ENCODE data around the gene MASP2. TPM values are rescaled to one million over a fixed set of nuclear protein-coding genes. Genes with fewer than 3 reads are reported as not detected.
"Not testable (repeated sequence)": the region's sequence is repeated elsewhere in the genome, so short reads cannot be mapped to it uniquely, and the experiment has no call there.

The MASP2 gene
- total RNA-seq, 1 experiment from 2014 or later: 0.25 TPM

- TF ChIP-seq CTCF (IDR thresholded peaks at IDR 0.05 in 2 of 3, conservative IDR thresholded peaks at IDR 0.05 in 1 of 3; ENCODE audit: borderline replicate concordance in 1 of 3, insufficient read depth in 1 of 3, low read depth in 2 of 3, low read length in 2 of 3) (no peak), SRF (IDR thresholded peaks at IDR 0.05; ENCODE audit: low read depth) (no peak), ELF1 (IDR thresholded peaks at IDR 0.05; ENCODE audit: borderline replicate concordance, low read depth) (no peak)
Observed at GRCh38 chr1:10990828-10991227, 56.2 kb downstream of the MASP2 start (continued).

- BruUV-seq (replicated peaks); H3K79me2 ChIP-seq (ENCODE audit: insufficient read depth, low read length); RAD21 ChIA-PET (ENCODE audit: low non-redundant PET in 1 of 2, low total read pairs in 2 of 2, uncharacterized antibody in 2 of 2, unreplicated experiment in 2 of 2); intact Hi-C loops (cut with micrococcal nuclease); DNase-seq (ENCODE audit: low read depth, low spot score); CTCF ChIA-PET; H4K20me1 ChIP-seq (ENCODE audit: insufficient read depth); H3K27me3 ChIP-seq (ENCODE audit: insufficient read depth, low read length); H3K36me3 ChIP-seq (ENCODE audit: control insufficient read depth in 1 of 2, insufficient read depth in 2 of 2, low read length in 2 of 2); H3K27ac ChIP-seq (ENCODE audit: low read depth, low read length); H3K4me2 ChIP-seq (ENCODE audit: low read length); H3K9me2 ChIP-seq (ENCODE audit: insufficient read depth); H3K4me1 ChIP-seq (ENCODE audit: control insufficient read depth in 1 of 2, insufficient read depth in 2 of 2, low read length in 2 of 2); H3K9me3 ChIP-seq (ENCODE audit: control insufficient read depth in 1 of 2, insufficient read depth in 1 of 2, low read depth in 1 of 2, low read length in 2 of 2); POLR2A ChIA-PET; H3K4me3 ChIP-seq (replicated peaks in 1 of 2; ENCODE audit: low read depth in 1 of 2, low read length in 2 of 2); H2AFZ ChIP-seq (ENCODE audit: low read depth, low read length, poor library complexity, severe bottlenecking); H3K9ac ChIP-seq (ENCODE audit: low read length): not testable (repeated sequence)
- peak; percentile 42; the same call in 1 of the 2 replicates for ATAC-seq
Observed at GRCh38 chr1:10989920-10990516, 57.0 kb downstream of the MASP2 start.

- H2AFZ ChIP-seq (ENCODE audit: low read depth, low read length, poor library complexity, severe bottlenecking): no peak overlapping the region
- RAD21 ChIA-PET (ENCODE audit: low non-redundant PET in 1 of 2, low total read pairs in 2 of 2, uncharacterized antibody in 2 of 2, unreplicated experiment in 2 of 2): no interaction called here
- CTCF ChIA-PET: no interaction called here
- no peak overlapping the region for H3K9ac ChIP-seq (ENCODE audit: low read length)
- no peak overlapping the region for H3K4me2 ChIP-seq (ENCODE audit: low read length)
- intact Hi-C loops (cut with micrococcal nuclease): no loop called here
- POLR2A ChIA-PET: no interaction called here
- no peaks in the 10 kb centered on the region for H3K36me3 ChIP-seq (ENCODE audit: control insufficient read depth in 1 of 2, insufficient read depth in 2 of 2, low read length in 2 of 2)
- H3K27me3 ChIP-seq (ENCODE audit: insufficient read depth, low read length): no peaks in the 10 kb centered on the region
- H3K4me3 ChIP-seq (replicated peaks in 1 of 2; ENCODE audit: low read depth in 1 of 2, low read length in 2 of 2): no peak overlapping the region
- H3K27ac ChIP-seq (ENCODE audit: low read depth, low read length): no peak overlapping the region
- no peak for ATAC-seq
- no peaks in the 10 kb centered on the region for H3K79me2 ChIP-seq (ENCODE audit: insufficient read depth, low read length)
- no peaks in the 10 kb centered on the region for H4K20me1 ChIP-seq (ENCODE audit: insufficient read depth)
- peaks cover 4 to 9% of the 10 kb centered on the region in 2 experiments; a peak in 2 of 4 replicates for H3K4me1 ChIP-seq (ENCODE audit: control insufficient read depth in 1 of 2, insufficient read depth in 2 of 2, low read length in 2 of 2)
- H3K9me3 ChIP-seq (ENCODE audit: control insufficient read depth in 1 of 2, insufficient read depth in 1 of 2, low read depth in 1 of 2, low read length in 2 of 2): no peaks in the 10 kb centered on the region
- no TSS peak for BruUV-seq (replicated peaks)
- no peaks in the 10 kb centered on the region for H3K9me2 ChIP-seq (ENCODE audit: insufficient read depth)
- no peak for DNase-seq (ENCODE audit: low read depth, low spot score)
- TF ChIP-seq JUND (IDR thresholded peaks at IDR 0.05) (no peak), EZH2phosphoT487 (IDR thresholded peaks at IDR 0.05; ENCODE audit: borderline replicate concordance) (no peak), SIN3A (IDR thresholded peaks at IDR 0.05; ENCODE audit: low read depth) (no peak), EGR1 (IDR thresholded peaks at IDR 0.05; ENCODE audit: low read depth) (no peak), ZNF274 (IDR thresholded peaks at IDR 0.05; ENCODE audit: low read depth, low read length) (no peak), CBX3 (IDR thresholded peaks at IDR 0.05; ENCODE audit: low read depth) (no peak), SRF (IDR thresholded peaks at IDR 0.05; ENCODE audit: low read depth) (no peak), REST (IDR thresholded peaks at IDR 0.05; ENCODE audit: low read depth) (no peak), POLR2A (IDR thresholded peaks at IDR 0.05; ENCODE audit: borderline replicate concordance, extremely low read depth, insufficient read depth, insufficient read length) (no peak), POLR2AphosphoS5 (IDR thresholded peaks at IDR 0.05; ENCODE audit: low read depth, low read length) (no peak), ZFX (IDR thresholded peaks at IDR 0.05) (no peak), CEBPB (IDR thresholded peaks at IDR 0.05; ENCODE audit: low read depth) (no peak), TCF7L2 (IDR thresholded peaks at IDR 0.05; ENCODE audit: borderline replicate concordance, extremely low read depth, insufficient read depth, insufficient read length) (no peak)
Observed at GRCh38 chr1:10989095-10989494, 57.9 kb downstream of the MASP2 start.
